Rectal smooth muscle tissue (tissue), 1 donor: ENCODE data around the gene TBCD.

Source experiments
- H3K27ac ChIP-seq: one replicate; pipeline ENCODE4 v1.7.0; 2013; ENCODE audit warnings: low read depth, low read length, inconsistent platforms
- H3K27me3 ChIP-seq: one replicate; pipeline ENCODE4 v1.7.0; 2013; ENCODE audit warnings: low read length; ENCODE audit not compliant: control insufficient read depth, insufficient read depth
- H3K36me3 ChIP-seq: one replicate; pipeline ENCODE4 v1.7.0; 2013; ENCODE audit warnings: low read length; ENCODE audit not compliant: control insufficient read depth, insufficient read depth
- H3K4me1 ChIP-seq: one replicate; pipeline ENCODE4 v1.7.0; 2013; ENCODE audit warnings: low read length; ENCODE audit not compliant: control insufficient read depth, insufficient read depth
- H3K4me3 ChIP-seq: one replicate; pipeline ENCODE4 v1.7.0; 2013; ENCODE audit warnings: low read length
- H3K9ac ChIP-seq: one replicate; pipeline ENCODE4 v1.7.0; 2013; ENCODE audit warnings: low read length

The TBCD gene

GRCh38 chr17:82826956-82827355 is 75.1 kb downstream of the TBCD start:
- Histone ChIP-seq H3K4me1 (no peaks in the 10 kb centered on the region), H3K36me3 (peaks cover 7% of the 10 kb centered on the region), H3K9ac (no peak overlapping the region), H3K27me3 (no peaks in the 10 kb centered on the region), H3K27ac (no peak overlapping the region), H3K4me3 (no peak overlapping the region)

- H3K4me3 ChIP-seq, result no peak overlapping the region
- no peak overlapping the region for H3K9ac ChIP-seq
- no peak overlapping the region for H3K27ac ChIP-seq
- peaks cover 7% of the 10 kb centered on the region for H3K36me3 ChIP-seq
- H3K27me3 ChIP-seq, result no peaks in the 10 kb centered on the region
- H3K4me1 ChIP-seq, result no peaks in the 10 kb centered on the region
Measured at GRCh38 chr17:82828875-82829487, 77.1 kb downstream of the TBCD start.

GRCh38 chr17:82830249-82830661 is 78.4 kb downstream of the TBCD start:
- Histone ChIP-seq H3K4me1 (no peaks in the 10 kb centered on the region), H3K9ac (no peak overlapping the region), H3K27me3 (no peaks in the 10 kb centered on the region), H3K27ac (no peak overlapping the region), H3K4me3 (peak overlapping the region; percentile 43), H3K36me3 (peaks cover 7% of the 10 kb centered on the region)

GRCh38 chr17:82831041-82831817 is 79.4 kb downstream of the TBCD start:
- peaks cover 7% of the 10 kb centered on the region for H3K36me3 ChIP-seq
- no peaks in the 10 kb centered on the region for H3K27me3 ChIP-seq
- no peak overlapping the region for H3K9ac ChIP-seq
- H3K4me1 ChIP-seq, result no peaks in the 10 kb centered on the region
- no peak overlapping the region for H3K4me3 ChIP-seq
- no peak overlapping the region for H3K27ac ChIP-seq

- Histone ChIP-seq H3K4me1 (no peaks in the 10 kb centered on the region), H3K9ac (no peak overlapping the region), H3K4me3 (no peak overlapping the region), H3K27ac (no peak overlapping the region), H3K36me3 (peaks cover 7% of the 10 kb centered on the region), H3K27me3 (no peaks in the 10 kb centered on the region)
Measured at GRCh38 chr17:82831818-82832200, 79.9 kb downstream of the TBCD start.

GRCh38 chr17:82832411-82832810 is 80.5 kb downstream of the TBCD start:
- Histone ChIP-seq H3K4me1 (no peaks in the 10 kb centered on the region), H3K9ac (no peak overlapping the region), H3K4me3 (no peak overlapping the region), H3K36me3 (peaks cover 7% of the 10 kb centered on the region), H3K27me3 (no peaks in the 10 kb centered on the region), H3K27ac (no peak overlapping the region)

GRCh38 chr17:82832881-82833475 is 81.1 kb downstream of the TBCD start:
- no peak overlapping the region for H3K9ac ChIP-seq
- H3K36me3 ChIP-seq, result peaks cover 6% of the 10 kb centered on the region
- no peak overlapping the region for H3K4me3 ChIP-seq
- H3K27me3 ChIP-seq, result no peaks in the 10 kb centered on the region
- H3K27ac ChIP-seq, result no peak overlapping the region
- H3K4me1 ChIP-seq, result no peaks in the 10 kb centered on the region

GRCh38 chr17:82835122-82835521 is 83.3 kb downstream of the TBCD start:
- H3K4me1 ChIP-seq, result no peaks in the 10 kb centered on the region
- H3K27ac ChIP-seq, result no peak overlapping the region
- no peak overlapping the region for H3K4me3 ChIP-seq
- no peaks in the 10 kb centered on the region for H3K27me3 ChIP-seq
- H3K9ac ChIP-seq, result no peak overlapping the region
- H3K36me3 ChIP-seq, result no peaks in the 10 kb centered on the region

GRCh38 chr17:82835766-82836512 is 84.1 kb downstream of the TBCD start:
- H3K27me3 ChIP-seq, result no peaks in the 10 kb centered on the region
- H3K4me1 ChIP-seq, result no peaks in the 10 kb centered on the region
- H3K4me3 ChIP-seq, result no peak overlapping the region
- no peak overlapping the region for H3K9ac ChIP-seq
- no peak overlapping the region for H3K27ac ChIP-seq
- H3K36me3 ChIP-seq, result no peaks in the 10 kb centered on the region

GRCh38 chr17:82836823-82837357 is 85.0 kb downstream of the TBCD start:
- Histone ChIP-seq H3K36me3 (no peaks in the 10 kb centered on the region), H3K27ac (no peak overlapping the region), H3K4me1 (no peaks in the 10 kb centered on the region), H3K9ac (no peak overlapping the region), H3K4me3 (no peak overlapping the region), H3K27me3 (no peaks in the 10 kb centered on the region)

GRCh38 chr17:82837586-82838320 is 85.9 kb downstream of the TBCD start:
- H3K9ac ChIP-seq, result no peak overlapping the region
- H3K36me3 ChIP-seq, result no peaks in the 10 kb centered on the region
- no peaks in the 10 kb centered on the region for H3K27me3 ChIP-seq
- no peak overlapping the region for H3K27ac ChIP-seq
- H3K4me3 ChIP-seq, result no peak overlapping the region
- no peaks in the 10 kb centered on the region for H3K4me1 ChIP-seq
